ENCODE measurements around the gene CORO2A.

CORO2A gene

GRCh38 chr9:98220911-98221310 lies 28.5 kb upstream of the CORO2A start:
- in situ Hi-C loops (cut with MboI; ENCODE audit: low pct_unique_long_range_greater_than_20kb, low sequenced_read_pairs), result no loop called here
- no peak for DNase-seq

GRCh38 chr9:98219794-98220370 lies 27.4 kb upstream of the CORO2A start:
- in situ Hi-C loops (cut with MboI; ENCODE audit: low pct_unique_long_range_greater_than_20kb, low sequenced_read_pairs), result no loop called here
- DNase-seq, result no peak

GRCh38 chr9:98219364-98219716 lies 26.9 kb upstream of the CORO2A start:
- no peak for DNase-seq
- in situ Hi-C loops (cut with MboI; ENCODE audit: low pct_unique_long_range_greater_than_20kb, low sequenced_read_pairs), result no loop called here

GRCh38 chr9:98218562-98219363 lies 26.3 kb upstream of the CORO2A start:
- no peak for DNase-seq
- in situ Hi-C loops (cut with MboI; ENCODE audit: low pct_unique_long_range_greater_than_20kb, low sequenced_read_pairs), result no loop called here

GRCh38 chr9:98217255-98217654 lies 24.8 kb upstream of the CORO2A start:
- in situ Hi-C loops (cut with MboI; ENCODE audit: low pct_unique_long_range_greater_than_20kb, low sequenced_read_pairs), result no loop called here
- DNase-seq, result no peak

GRCh38 chr9:98216391-98216790 lies 24.0 kb upstream of the CORO2A start:
- in situ Hi-C loops (cut with MboI; ENCODE audit: low pct_unique_long_range_greater_than_20kb, low sequenced_read_pairs), result no loop called here
- DNase-seq, result no peak

- in situ Hi-C loops (cut with MboI; ENCODE audit: low pct_unique_long_range_greater_than_20kb, low sequenced_read_pairs), result no loop called here
- DNase-seq, result no peak
These were observed 23.4 kb upstream of the CORO2A start for GRCh38 chr9:98215821-98216220.

- in situ Hi-C loops (cut with MboI; ENCODE audit: low pct_unique_long_range_greater_than_20kb, low sequenced_read_pairs), result no loop called here
- no peak for DNase-seq
These were observed 22.8 kb upstream of the CORO2A start for GRCh38 chr9:98215271-98215670.

GRCh38 chr9:98214811-98215210 lies 22.4 kb upstream of the CORO2A start:
- in situ Hi-C loops (cut with MboI; ENCODE audit: low pct_unique_long_range_greater_than_20kb, low sequenced_read_pairs), result no loop called here
- no peak for DNase-seq

- in situ Hi-C loops (cut with MboI; ENCODE audit: low pct_unique_long_range_greater_than_20kb, low sequenced_read_pairs), result no loop called here
- no peak for DNase-seq
These were observed 18.8 kb upstream of the CORO2A start for GRCh38 chr9:98211260-98211659.

- in situ Hi-C loops (cut with MboI; ENCODE audit: low pct_unique_long_range_greater_than_20kb, low sequenced_read_pairs), result no loop called here
- no peak for DNase-seq
These were observed 18.0 kb upstream of the CORO2A start for GRCh38 chr9:98210435-98210834.

- DNase-seq, result no peak
- in situ Hi-C loops (cut with MboI; ENCODE audit: low pct_unique_long_range_greater_than_20kb, low sequenced_read_pairs), result no loop called here
These were observed 17.1 kb upstream of the CORO2A start for GRCh38 chr9:98209530-98209929.

GRCh38 chr9:98208635-98209034 lies 16.2 kb upstream of the CORO2A start:
- in situ Hi-C loops (cut with MboI; ENCODE audit: low pct_unique_long_range_greater_than_20kb, low sequenced_read_pairs), result no loop called here
- no peak for DNase-seq

GRCh38 chr9:98207606-98208005 lies 15.2 kb upstream of the CORO2A start:
- no peak for DNase-seq
- in situ Hi-C loops (cut with MboI; ENCODE audit: low pct_unique_long_range_greater_than_20kb, low sequenced_read_pairs), result no loop called here

GRCh38 chr9:98206754-98207153 lies 14.3 kb upstream of the CORO2A start:
- in situ Hi-C loops (cut with MboI; ENCODE audit: low pct_unique_long_range_greater_than_20kb, low sequenced_read_pairs), result no loop called here
- no peak for DNase-seq

GRCh38 chr9:98204692-98205091 lies 12.3 kb upstream of the CORO2A start:
- DNase-seq, result no peak
- in situ Hi-C loops (cut with MboI; ENCODE audit: low pct_unique_long_range_greater_than_20kb, low sequenced_read_pairs), result no loop called here

- in situ Hi-C loops (cut with MboI; ENCODE audit: low pct_unique_long_range_greater_than_20kb, low sequenced_read_pairs), result no loop called here
- DNase-seq, result no peak
These were observed 10.7 kb upstream of the CORO2A start for GRCh38 chr9:98203153-98203552.

GRCh38 chr9:98202252-98202651 lies 9.8 kb upstream of the CORO2A start:
- no peak for DNase-seq
- in situ Hi-C loops (cut with MboI; ENCODE audit: low pct_unique_long_range_greater_than_20kb, low sequenced_read_pairs), result no loop called here

GRCh38 chr9:98201749-98202148 lies 9.3 kb upstream of the CORO2A start:
- DNase-seq, result no peak
- in situ Hi-C loops (cut with MboI; ENCODE audit: low pct_unique_long_range_greater_than_20kb, low sequenced_read_pairs), result no loop called here

- DNase-seq, result no peak
- in situ Hi-C loops (cut with MboI; ENCODE audit: low pct_unique_long_range_greater_than_20kb, low sequenced_read_pairs), result no loop called here
These were observed 8.7 kb upstream of the CORO2A start for GRCh38 chr9:98201102-98201501.

GRCh38 chr9:98199388-98200033 lies 7.1 kb upstream of the CORO2A start:
- in situ Hi-C loops (cut with MboI; ENCODE audit: low pct_unique_long_range_greater_than_20kb, low sequenced_read_pairs), result no loop called here

More at GRCh38 chr9:98199388-98200033, 7.1 kb upstream of the CORO2A start:
- DNase-seq, result no peak
